Neural cell (in vitro differentiated cells): Measurements from ENCODE around the gene ZXDC. TPM values are rescaled to one million over a fixed set of nuclear protein-coding genes. Genes with fewer than 3 reads are reported as not detected.

Source experiments
- H2AFZ ChIP-seq: fragments of 200-600, 300-800 bp; sonication (generic), shearing (Covaris generic); 2 replicates; pipeline ENCODE4 v1.6.0; 2014; ENCODE audit warnings: low read depth, mild to moderate bottlenecking, antibody characterized with exemption, low read length, moderate library complexity
- H3F3A ChIP-seq: fragments of 200-600 bp; shearing (Covaris generic); 2 replicates; pipeline ENCODE4 v1.6.1; 2016; ENCODE audit warnings: mild to moderate bottlenecking, moderate library complexity, mixed read lengths, antibody characterized with exemption, low read length; ENCODE audit not compliant: insufficient read depth, poor library complexity, severe bottlenecking
- H3K27ac ChIP-seq: fragments of 200-600, 300-800 bp; sonication (generic), shearing (Covaris generic); 2 replicates; pipeline ENCODE4 v1.5.1; 2014; ENCODE audit warnings: mild to moderate bottlenecking, low read length, moderate library complexity
- H3K27me3 ChIP-seq: fragments of 300-800, 200-600 bp; sonication (generic), shearing (Covaris generic); 2 replicates; pipeline ENCODE4 v1.6.0; 2014; ENCODE audit warnings: mild to moderate bottlenecking, low read depth, low read length, moderate library complexity; ENCODE audit not compliant: insufficient read depth
- H3K36me3 ChIP-seq: fragments of 300-800, 200-600 bp; sonication (generic), shearing (Covaris generic); 2 replicates; pipeline ENCODE4 v1.5.1; 2014; ENCODE audit warnings: mild to moderate bottlenecking, antibody characterized with exemption, low read length, moderate library complexity; ENCODE audit not compliant: insufficient read depth
- H3K4me2 ChIP-seq: fragments of 300-800, 200-600 bp; sonication (generic), shearing (Covaris generic); 2 replicates; pipeline ENCODE4 v1.6.0; 2014; ENCODE audit warnings: mild to moderate bottlenecking, low read length
- H3K4me3 ChIP-seq: fragments of 300-800, 200-600 bp; sonication (generic), shearing (Covaris generic); 2 replicates; pipeline ENCODE4 v1.5.1; 2014; ENCODE audit warnings: mild to moderate bottlenecking, low read length, moderate library complexity
- H3K79me2 ChIP-seq: fragments of 200-600 bp; shearing (Covaris generic); replicated peaks from 2 replicates; pipeline ENCODE4 v1.6.0; 2014; ENCODE audit warnings: mild to moderate bottlenecking, low read length, moderate library complexity; ENCODE audit not compliant: insufficient read depth
- H3K9ac ChIP-seq: fragments of 300-800, 200-600 bp; sonication (generic), shearing (Covaris generic); 2 replicates; pipeline ENCODE4 v1.6.1; 2016; ENCODE audit warnings: mild to moderate bottlenecking, low read length, mixed read lengths
- H3K9me2 ChIP-seq: fragments of 200-600 bp; shearing (Covaris generic); 2 replicates; pipeline ENCODE4 v1.6.1; 2016; ENCODE audit warnings: mild to moderate bottlenecking, low read length, mixed read lengths; ENCODE audit not compliant: insufficient read depth
- H3K9me3 ChIP-seq: fragments of 200-600, 300-800 bp; sonication (generic), shearing (Covaris generic); 2 replicates; pipeline ENCODE4 v1.6.1; 2016; ENCODE audit warnings: mild to moderate bottlenecking, mixed run types, low read length, moderate library complexity, mixed read lengths
- H4K20me1 ChIP-seq: fragments of 200-600 bp; shearing (Covaris generic); 2 replicates; pipeline ENCODE4 v1.6.1; 2016; ENCODE audit warnings: mild to moderate bottlenecking, mixed run types; ENCODE audit not compliant: insufficient read depth
- CTCF ChIP-seq: fragments of 450-650 bp; IDR thresholded peaks from 2 replicates; pipeline ENCODE4 v1.5.1; 2014; ENCODE audit warnings: antibody characterized with exemption, mild to moderate bottlenecking, moderate library complexity; ENCODE audit not compliant: poor library complexity, severe bottlenecking
- EP300 ChIP-seq: fragments of 450-650 bp; conservative IDR thresholded peaks from 2 replicates; pipeline ENCODE4 v1.6.1; 2014; ENCODE audit warnings: antibody characterized with exemption, mild to moderate bottlenecking, moderate library complexity; ENCODE audit not compliant: poor library complexity, severe bottlenecking
- EZH2 ChIP-seq: fragments of 200-600, 300-800 bp; shearing (Covaris generic), sonication (generic); IDR thresholded peaks from 2 replicates; pipeline ENCODE4 v1.6.1; 2014; ENCODE audit warnings: antibody characterized with exemption, low read length, borderline replicate concordance, mild to moderate bottlenecking; ENCODE audit not compliant: insufficient read depth, poor library complexity, severe bottlenecking
- MXI1 ChIP-seq: fragments of 450-650 bp; conservative IDR thresholded peaks from 2 replicates; pipeline ENCODE4 v1.6.1; 2014; ENCODE audit warnings: antibody characterized with exemption, mild to moderate bottlenecking; ENCODE audit not compliant: poor library complexity, severe bottlenecking
- POLR2AphosphoS5 ChIP-seq: IDR thresholded peaks from 2 replicates; pipeline ENCODE4 v1.6.1; 2012
- RAD21 ChIP-seq: fragments of 450-650 bp; conservative IDR thresholded peaks from 2 replicates; pipeline ENCODE4 v1.6.1; 2014; ENCODE audit warnings: antibody characterized with exemption, mild to moderate bottlenecking, moderate library complexity
- SMC3 ChIP-seq: fragments of 450-650 bp; conservative IDR thresholded peaks from 2 replicates; pipeline ENCODE4 v1.6.1; 2014; ENCODE audit warnings: antibody characterized with exemption, mild to moderate bottlenecking, moderate library complexity; ENCODE audit not compliant: poor library complexity
- TAF1 ChIP-seq: IDR thresholded peaks from 2 replicates; pipeline ENCODE4 v1.6.1; 2012; ENCODE audit warnings: low read depth
- polyA plus RNA-seq: library from polyadenylated mRNA; depleted of rRNA; stranded (reverse); fragments of >200 nt; gene quantifications from 2 replicates; pipeline ENCODE4 v1.2.3, GENCODE V29; 2014
- TF ChIP-seq, protein P1 (sequence below): IDR thresholded peaks from 2 replicates; pipeline ENCODE4 v1.6.1; 2012; ENCODE audit warnings: borderline replicate concordance

Gene ZXDC
- polyA plus RNA-seq, 1 donor from 2014 or later, result 22.2 TPM

DNA sequence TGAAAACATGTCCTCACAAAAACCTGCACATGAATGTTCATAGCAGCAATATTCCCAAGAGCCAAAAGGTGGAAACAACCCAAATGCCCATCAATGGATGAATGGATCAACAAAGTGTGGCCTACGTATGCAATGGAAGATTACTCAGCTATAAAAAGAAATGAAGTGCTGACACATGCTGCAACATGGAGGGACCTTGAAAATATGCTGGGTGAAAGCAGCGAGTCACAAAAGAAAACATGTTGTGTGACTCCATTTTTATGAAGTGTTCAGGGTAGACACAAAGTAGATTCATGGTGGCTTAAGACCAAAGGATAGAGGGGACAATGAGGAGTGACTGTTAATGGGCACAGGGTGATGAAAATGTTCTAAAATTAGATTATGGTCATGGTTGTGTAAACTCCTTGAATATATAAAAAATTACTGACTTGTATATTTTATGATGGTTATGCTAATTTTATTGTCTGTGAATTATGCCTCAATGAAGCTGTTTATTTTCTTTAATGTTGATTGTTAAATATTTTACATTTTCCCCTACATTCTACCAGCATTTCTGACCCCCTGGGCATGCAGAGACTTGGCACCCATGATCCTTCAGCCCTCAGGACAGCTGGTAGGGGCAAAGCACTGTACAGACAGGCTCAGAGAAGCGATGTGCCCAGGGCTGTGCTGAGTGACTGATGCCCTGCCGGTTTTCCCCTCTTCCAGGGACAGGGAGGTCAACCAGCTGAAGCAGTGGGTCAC is 43.2 kb downstream of the ZXDC start:
- Histone ChIP-seq H3K27me3 (no peaks in the 10 kb centered on the region), H3K36me3 (no peaks in the 10 kb centered on the region), H3F3A (no peaks in the 10 kb centered on the region), H3K9ac (no peak overlapping the region), H3K79me2 (no peaks in the 10 kb centered on the region), H3K4me3 (no peak overlapping the region), H3K27ac (no peak overlapping the region), H3K4me2 (no peak overlapping the region), H4K20me1 (no peaks in the 10 kb centered on the region), H3K9me3 (peaks cover 3% of the 10 kb centered on the region), H3K9me2 (no peaks in the 10 kb centered on the region), H2AFZ (no peak overlapping the region)
- TF ChIP-seq, protein P1, sequence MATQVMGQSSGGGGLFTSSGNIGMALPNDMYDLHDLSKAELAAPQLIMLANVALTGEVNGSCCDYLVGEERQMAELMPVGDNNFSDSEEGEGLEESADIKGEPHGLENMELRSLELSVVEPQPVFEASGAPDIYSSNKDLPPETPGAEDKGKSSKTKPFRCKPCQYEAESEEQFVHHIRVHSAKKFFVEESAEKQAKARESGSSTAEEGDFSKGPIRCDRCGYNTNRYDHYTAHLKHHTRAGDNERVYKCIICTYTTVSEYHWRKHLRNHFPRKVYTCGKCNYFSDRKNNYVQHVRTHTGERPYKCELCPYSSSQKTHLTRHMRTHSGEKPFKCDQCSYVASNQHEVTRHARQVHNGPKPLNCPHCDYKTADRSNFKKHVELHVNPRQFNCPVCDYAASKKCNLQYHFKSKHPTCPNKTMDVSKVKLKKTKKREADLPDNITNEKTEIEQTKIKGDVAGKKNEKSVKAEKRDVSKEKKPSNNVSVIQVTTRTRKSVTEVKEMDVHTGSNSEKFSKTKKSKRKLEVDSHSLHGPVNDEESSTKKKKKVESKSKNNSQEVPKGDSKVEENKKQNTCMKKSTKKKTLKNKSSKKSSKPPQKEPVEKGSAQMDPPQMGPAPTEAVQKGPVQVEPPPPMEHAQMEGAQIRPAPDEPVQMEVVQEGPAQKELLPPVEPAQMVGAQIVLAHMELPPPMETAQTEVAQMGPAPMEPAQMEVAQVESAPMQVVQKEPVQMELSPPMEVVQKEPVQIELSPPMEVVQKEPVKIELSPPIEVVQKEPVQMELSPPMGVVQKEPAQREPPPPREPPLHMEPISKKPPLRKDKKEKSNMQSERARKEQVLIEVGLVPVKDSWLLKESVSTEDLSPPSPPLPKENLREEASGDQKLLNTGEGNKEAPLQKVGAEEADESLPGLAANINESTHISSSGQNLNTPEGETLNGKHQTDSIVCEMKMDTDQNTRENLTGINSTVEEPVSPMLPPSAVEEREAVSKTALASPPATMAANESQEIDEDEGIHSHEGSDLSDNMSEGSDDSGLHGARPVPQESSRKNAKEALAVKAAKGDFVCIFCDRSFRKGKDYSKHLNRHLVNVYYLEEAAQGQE, result no peak
- TF ChIP-seq MXI1 (no peak), RAD21 (no peak), TAF1 (no peak), POLR2AphosphoS5 (no peak), SMC3 (no peak), CTCF (no peak), EZH2 (no peak), EP300 (no peak)

DNA sequence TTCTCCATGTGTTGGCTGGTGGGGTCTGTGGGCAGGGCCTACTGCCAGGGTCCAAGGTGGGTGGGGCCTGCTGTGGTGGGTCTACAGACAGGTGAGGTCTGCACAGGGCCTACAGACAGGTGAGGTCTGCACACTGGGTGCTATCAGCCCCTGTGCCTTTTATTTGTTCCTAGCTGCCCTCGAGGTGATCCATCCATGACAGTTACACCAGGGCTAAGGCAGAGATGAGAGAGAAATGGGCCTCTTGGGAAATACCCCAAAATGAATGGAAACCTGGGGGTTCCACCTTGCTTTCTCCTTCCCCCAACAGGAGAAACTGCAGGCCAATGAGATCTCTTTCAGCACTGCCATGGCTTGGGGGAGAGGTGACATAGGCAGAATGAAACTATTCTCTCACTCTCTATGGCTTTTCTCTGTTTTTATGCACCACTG is 44.6 kb downstream of the ZXDC start:
- TF ChIP-seq RAD21 (no peak), MXI1 (no peak), CTCF (no peak), EZH2 (no peak), POLR2AphosphoS5 (no peak), TAF1 (no peak), SMC3 (no peak), EP300 (no peak)
- TF ChIP-seq, protein P1, result no peak
- Histone ChIP-seq H3K9ac (no peak overlapping the region), H4K20me1 (no peaks in the 10 kb centered on the region), H3F3A (no peaks in the 10 kb centered on the region), H3K4me2 (no peak overlapping the region), H2AFZ (no peak overlapping the region), H3K4me3 (no peak overlapping the region), H3K36me3 (no peaks in the 10 kb centered on the region), H3K9me2 (no peaks in the 10 kb centered on the region), H3K79me2 (no peaks in the 10 kb centered on the region), H3K9me3 (peaks cover 3% of the 10 kb centered on the region), H3K27me3 (no peaks in the 10 kb centered on the region), H3K27ac (no peak overlapping the region)
